ENCODE results near the gene RFX4.

RFX4 gene

DNA sequence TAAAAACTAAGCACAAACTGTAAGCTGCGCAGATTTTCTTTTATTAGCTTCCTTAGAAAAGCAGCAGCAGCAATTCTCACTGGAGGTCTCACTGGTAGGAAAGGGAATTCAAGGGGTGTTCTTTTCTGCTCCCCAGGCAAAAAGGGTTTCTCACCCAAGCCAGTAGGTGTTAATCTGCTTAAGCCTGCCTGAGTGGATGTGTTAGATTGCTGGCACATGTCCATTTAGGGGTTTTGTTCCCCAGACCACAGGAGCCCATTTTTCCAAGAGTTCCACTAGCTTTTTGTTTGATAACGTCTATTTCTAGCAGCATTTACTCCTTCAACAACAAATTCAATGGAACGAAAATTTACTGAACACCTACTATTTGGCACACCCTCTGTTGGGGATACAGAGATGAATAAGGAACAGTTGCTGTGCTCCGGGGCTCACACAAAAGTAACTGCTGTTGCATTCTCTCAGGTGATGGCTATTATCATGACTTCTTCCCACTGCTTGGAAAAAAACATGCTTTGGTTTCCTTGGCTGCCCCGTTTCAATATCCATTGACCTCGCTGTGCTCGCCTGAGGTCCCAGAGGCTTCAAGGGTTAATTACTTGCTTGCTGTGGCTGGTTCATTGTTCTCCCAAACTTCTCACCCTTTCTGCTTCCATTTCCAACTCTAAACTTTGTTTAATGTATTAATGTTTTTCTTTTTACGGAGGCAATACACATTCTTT is 160.6 kb downstream of the RFX4 start:
- TF ChIP-seq, protein P1, sequence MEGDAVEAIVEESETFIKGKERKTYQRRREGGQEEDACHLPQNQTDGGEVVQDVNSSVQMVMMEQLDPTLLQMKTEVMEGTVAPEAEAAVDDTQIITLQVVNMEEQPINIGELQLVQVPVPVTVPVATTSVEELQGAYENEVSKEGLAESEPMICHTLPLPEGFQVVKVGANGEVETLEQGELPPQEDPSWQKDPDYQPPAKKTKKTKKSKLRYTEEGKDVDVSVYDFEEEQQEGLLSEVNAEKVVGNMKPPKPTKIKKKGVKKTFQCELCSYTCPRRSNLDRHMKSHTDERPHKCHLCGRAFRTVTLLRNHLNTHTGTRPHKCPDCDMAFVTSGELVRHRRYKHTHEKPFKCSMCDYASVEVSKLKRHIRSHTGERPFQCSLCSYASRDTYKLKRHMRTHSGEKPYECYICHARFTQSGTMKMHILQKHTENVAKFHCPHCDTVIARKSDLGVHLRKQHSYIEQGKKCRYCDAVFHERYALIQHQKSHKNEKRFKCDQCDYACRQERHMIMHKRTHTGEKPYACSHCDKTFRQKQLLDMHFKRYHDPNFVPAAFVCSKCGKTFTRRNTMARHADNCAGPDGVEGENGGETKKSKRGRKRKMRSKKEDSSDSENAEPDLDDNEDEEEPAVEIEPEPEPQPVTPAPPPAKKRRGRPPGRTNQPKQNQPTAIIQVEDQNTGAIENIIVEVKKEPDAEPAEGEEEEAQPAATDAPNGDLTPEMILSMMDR (conservative IDR thresholded peaks at IDR 0.05), result no peak
- no peak for TF ChIP-seq ZFX (IDR thresholded peaks at IDR 0.05)
- H3K27ac ChIP-seq, result no peak overlapping the region

DNA sequence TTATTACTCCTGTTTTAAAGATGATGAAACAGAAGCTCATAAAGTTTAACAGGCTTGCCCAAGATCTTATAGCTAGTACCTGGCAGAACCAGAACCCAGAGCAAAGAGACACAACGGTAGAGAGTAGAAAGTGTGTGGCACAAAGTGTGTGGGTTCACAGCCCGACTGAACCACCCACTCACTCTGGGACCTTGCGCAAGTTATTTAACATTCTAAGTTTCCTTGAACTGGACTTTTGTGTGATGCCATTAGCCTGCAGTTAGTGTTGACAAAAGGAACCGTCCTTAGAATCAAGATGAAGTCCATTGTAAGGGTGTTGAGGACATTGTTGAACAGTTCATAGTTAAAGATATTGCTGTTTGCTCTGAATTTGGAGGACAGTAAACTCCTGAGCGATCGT is 161.8 kb downstream of the RFX4 start:
- TF ChIP-seq, protein P1 (conservative IDR thresholded peaks at IDR 0.05), result no peak
- no peak overlapping the region for H3K27ac ChIP-seq

DNA sequence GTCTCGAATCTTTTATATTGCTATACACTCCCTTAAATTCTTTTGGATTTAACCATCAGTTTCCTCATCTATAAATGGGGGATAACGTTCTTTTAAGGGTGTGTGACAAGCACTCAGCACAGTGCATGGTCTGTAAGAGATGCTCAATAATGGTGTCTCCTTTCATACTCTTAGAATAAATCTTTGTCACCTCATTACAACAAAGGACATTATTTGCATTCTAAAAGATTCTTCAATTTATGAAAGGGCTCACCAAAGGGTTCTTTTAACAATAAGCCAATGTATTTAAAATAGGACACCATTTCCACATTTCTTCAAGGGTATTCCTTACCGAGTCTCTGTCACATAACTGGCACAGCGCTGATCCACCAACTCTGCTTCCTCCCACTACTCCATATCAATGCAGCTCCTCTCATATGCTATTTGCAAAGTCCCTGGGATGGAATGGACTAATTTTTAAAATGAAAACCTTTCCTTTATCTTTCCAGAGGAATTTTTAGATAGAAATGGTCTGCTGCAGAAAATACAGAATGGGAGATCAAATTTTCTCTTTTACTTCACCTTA is 162.5 kb downstream of the RFX4 start:
- no peak for TF ChIP-seq ZFX (IDR thresholded peaks at IDR 0.05)
- TF ChIP-seq, protein P1 (conservative IDR thresholded peaks at IDR 0.05), result no peak
- H3K27ac ChIP-seq, result no peak overlapping the region

DNA sequence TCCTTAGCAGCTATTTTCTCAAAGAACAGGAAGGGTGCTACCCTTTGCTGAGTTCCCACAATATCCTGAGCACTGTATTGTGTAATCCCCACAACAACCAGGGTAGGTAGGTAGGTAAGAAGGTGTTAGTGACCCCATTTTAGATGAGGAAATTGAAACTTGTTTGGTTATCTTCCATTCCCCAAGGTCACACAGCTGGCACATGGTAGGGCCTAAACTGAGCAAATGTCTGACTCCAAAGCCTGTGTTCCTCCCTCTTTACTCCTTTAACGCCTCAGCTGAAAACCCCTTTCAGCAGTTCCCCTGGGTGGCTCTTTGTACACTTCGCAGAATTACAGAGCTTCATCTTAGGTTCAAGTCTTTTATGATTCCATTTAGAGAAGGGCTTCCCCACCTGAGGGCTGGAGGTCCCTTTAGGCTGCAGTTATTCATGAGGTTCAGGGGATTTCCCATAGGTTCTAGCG is 165.2 kb downstream of the RFX4 start:
- TF ChIP-seq, protein P1 (conservative IDR thresholded peaks at IDR 0.05), result no peak
- TF ChIP-seq ZFX (IDR thresholded peaks at IDR 0.05), result no peak

DNA sequence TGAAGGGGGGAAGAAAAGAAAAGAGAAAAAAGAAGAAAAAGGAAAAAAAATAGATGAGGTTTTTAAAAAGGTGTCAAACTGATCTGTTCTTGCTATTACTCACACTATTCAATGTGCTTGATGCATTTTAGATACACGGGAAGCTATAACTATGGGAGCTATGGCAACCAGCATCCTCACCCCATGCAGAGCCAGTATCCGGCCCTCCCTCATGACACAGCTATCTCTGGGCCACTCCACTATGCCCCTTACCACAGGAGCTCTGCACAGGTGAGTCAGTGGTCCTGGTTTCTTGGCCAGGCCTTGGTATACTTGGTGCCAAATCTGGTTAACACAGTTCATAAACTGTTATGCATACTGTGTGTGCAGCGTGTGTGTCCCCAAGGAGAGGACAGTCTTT is 167.7 kb downstream of the RFX4 start:
- no peak overlapping the region for H3K27ac ChIP-seq
- no peak for TF ChIP-seq ZFX (IDR thresholded peaks at IDR 0.05)
- TF ChIP-seq, protein P1 (conservative IDR thresholded peaks at IDR 0.05), result no peak

More for the DNA sequence above, 165.2 kb downstream of the RFX4 start:
- no peak overlapping the region for H3K27ac ChIP-seq

DNA sequence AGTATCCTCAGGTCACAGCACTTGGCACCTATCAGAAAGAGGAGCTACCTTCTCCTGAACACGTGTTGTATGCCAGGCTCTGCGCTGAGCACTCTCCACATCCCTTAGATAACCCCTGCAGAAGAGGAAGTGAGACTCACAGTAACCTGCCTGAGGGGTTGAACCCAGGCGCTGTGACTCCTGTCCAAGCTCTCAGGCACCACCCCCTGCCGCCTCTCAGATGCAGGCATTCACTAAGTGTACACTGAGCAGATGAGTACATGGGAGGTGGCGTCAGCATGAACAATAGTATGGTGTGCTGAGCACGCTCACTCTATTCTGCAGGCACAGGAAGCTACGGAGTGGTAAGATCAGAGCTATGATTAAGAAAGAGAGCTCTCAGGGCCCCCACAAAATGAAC is 170.7 kb downstream of the RFX4 start:
- no peak overlapping the region for H3K27ac ChIP-seq
- TF ChIP-seq, protein P1 (conservative IDR thresholded peaks at IDR 0.05), result no peak
- no peak for TF ChIP-seq ZFX (IDR thresholded peaks at IDR 0.05)

DNA sequence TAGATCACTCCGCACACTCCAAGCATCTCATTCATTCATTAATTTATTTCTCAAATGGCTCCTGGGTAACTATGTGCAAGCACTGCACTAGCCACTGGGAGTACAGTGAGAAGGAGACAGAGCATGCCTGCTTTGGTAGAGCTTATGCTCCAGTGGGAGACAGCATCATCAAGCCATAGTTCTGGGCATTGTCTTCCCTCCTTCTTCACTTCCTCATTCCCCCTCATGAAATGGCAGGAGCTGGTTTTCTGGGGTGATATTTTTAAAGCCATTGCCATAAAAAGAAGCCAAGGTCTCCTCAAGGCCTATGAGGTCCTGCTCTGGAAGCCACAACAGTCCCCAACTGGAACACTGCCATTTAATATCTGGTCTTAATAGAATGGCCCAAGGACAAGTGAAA is 171.5 kb downstream of the RFX4 start:
- H3K27ac ChIP-seq, result no peak overlapping the region
- TF ChIP-seq, protein P1 (conservative IDR thresholded peaks at IDR 0.05), result no peak
- TF ChIP-seq ZFX (IDR thresholded peaks at IDR 0.05), result no peak

Data from C4-2B (cell line).